GM12878 (cell line): ENCODE measurements around the gene UBXN6. TPM values are rescaled to one million over a fixed set of nuclear protein-coding genes. Genes with fewer than 3 reads are reported as not detected.
A peak's percentile ranks its signal among the peaks of the same experiment; 100 is the strongest.

Source experiments
- ATAC-seq: fragments of 200-7000 bp; cut with Tn5 transposase; 3 replicates; pipeline ENCODE4 v1.9.1; 2020; ENCODE audit warnings: mild to moderate bottlenecking, moderate library complexity
- BruUV-seq: library from RNA; stranded (reverse); fragments of 400-500 nt; replicated peaks from 2 replicates; lab custom pipeline; 2021; lab: Mats Ljungman, UMichigan
- CTCF ChIA-PET: fragments of 300-600 bp; sonication (Branson Sonifier 250); formaldehyde crosslinking; extraction: SDS; loops from one replicate; lab custom pipeline; 2021; ENCODE audit warnings: inconsistent platforms; lab: Yijun Ruan, JAX
- POLR2A ChIA-PET: fragments of 350-600 bp; formaldehyde crosslinking; extraction: SDS; loops from one replicate; lab custom pipeline; 2021; ENCODE audit warnings: inconsistent platforms; lab: Charles Lee
- RAD21 ChIA-PET: fragments of 300-600 bp; sonication (Branson Sonifier 250); formaldehyde crosslinking; loops from one replicate; lab custom pipeline; 2023; ENCODE audit warnings: antibody characterized with exemption; ENCODE audit not compliant: unreplicated experiment; lab: Charles Lee
- SMC1A ChIA-PET: fragments of 300-600 bp; sonication (Branson Sonifier 250); formaldehyde crosslinking; loops from one replicate; lab custom pipeline; 2023; ENCODE audit not compliant: unreplicated experiment, uncharacterized antibody; lab: Charles Lee
- DNase-seq: peaks from one replicate; pipeline ENCODE4 v3.0.0-alpha.2; 2011; ENCODE audit warnings: low read depth, low spot score
- FAIRE-seq: peaks from 3 replicates; lab custom pipeline; 2011; peaks lifted over from hg19 to GRCh38; lab: Jason Lieb, UNC
- H2AFZ ChIP-seq: 2 replicates; pipeline ENCODE4 v1.6.0; 2011; ENCODE audit warnings: low read depth, low read length, control low read depth; ENCODE audit not compliant: control insufficient read depth
- H3K27ac ChIP-seq: 2 replicates; pipeline ENCODE4 v1.5.1; 2011; ENCODE audit warnings: control low read depth; ENCODE audit not compliant: control insufficient read depth, insufficient read depth
- H3K27me3 ChIP-seq, 2 experiments: replicated peaks in 1 of 2; 2 replicates each; pipeline versions ENCODE4 v1.6.0 to v1.6.1; 2011; ENCODE audit warnings: low read length in 1 of 2; ENCODE audit not compliant: control insufficient read depth in 2 of 2, insufficient read depth in 2 of 2
- H3K36me3 ChIP-seq, 2 experiments: 2 replicates each; pipeline ENCODE4 v1.5.1; 2011; ENCODE audit warnings: low read length in 1 of 2; ENCODE audit not compliant: control insufficient read depth in 2 of 2, insufficient read depth in 2 of 2
- H3K4me1 ChIP-seq: 2 replicates; pipeline ENCODE4 v1.6.1; 2011; ENCODE audit warnings: mild to moderate bottlenecking, low read length, moderate library complexity, mixed read lengths; ENCODE audit not compliant: control insufficient read depth, insufficient read depth
- H3K4me2 ChIP-seq: 2 replicates; pipeline ENCODE4 v1.6.0; 2011; ENCODE audit warnings: control low read depth; ENCODE audit not compliant: control insufficient read depth, insufficient read depth
- H3K4me3 ChIP-seq: fragments of 200-600 bp; sonication (generic); 2 replicates; pipeline ENCODE4 v1.5.1; 2016
- H3K79me2 ChIP-seq: 2 replicates; pipeline ENCODE4 v1.6.0; 2011; ENCODE audit warnings: low read length; ENCODE audit not compliant: control insufficient read depth, insufficient read depth
- H3K9ac ChIP-seq: 2 replicates; pipeline ENCODE4 v1.8.0; 2011; ENCODE audit warnings: low read length, control low read depth, mixed read lengths; ENCODE audit not compliant: control insufficient read depth, insufficient read depth
- H3K9me3 ChIP-seq: replicated peaks from 3 replicates; pipeline ENCODE4 v1.5.1; 2011; ENCODE audit warnings: mild to moderate bottlenecking, low read length; ENCODE audit not compliant: control insufficient read depth, insufficient read depth
- H4K20me1 ChIP-seq: 2 replicates; pipeline ENCODE4 v1.6.0; 2011; ENCODE audit not compliant: control insufficient read depth, insufficient read depth
- EGR1 ChIP-seq, 2 experiments: IDR thresholded peaks; 1 replicate in 1 of 2; 2 replicates in 1 of 2; pipeline ENCODE4 v1.6.1; 2011 to 2012; ENCODE audit warnings: low read depth in 2 of 2, low read length in 2 of 2, borderline replicate concordance in 1 of 2, mild to moderate bottlenecking in 1 of 2, moderate library complexity in 1 of 2
- JUND ChIP-seq: IDR thresholded peaks from 2 replicates; pipeline ENCODE4 v1.6.1; 2012; ENCODE audit warnings: low read depth, mild to moderate bottlenecking, low read length, improper control_type of control experiment, moderate library complexity
- NFYB ChIP-seq: IDR thresholded peaks from 2 replicates; pipeline ENCODE4 v1.6.1; 2011; ENCODE audit warnings: low read depth, mild to moderate bottlenecking, low read length, improper control_type of control experiment, moderate library complexity; ENCODE audit not compliant: insufficient read depth
- NR2C2 ChIP-seq: IDR thresholded peaks from 2 replicates; pipeline ENCODE4 v1.6.1; 2011; ENCODE audit warnings: borderline replicate concordance, low read depth; ENCODE audit not compliant: control insufficient read depth, insufficient read length
- PAX8 ChIP-seq: fragments of 450-650 bp; IDR thresholded peaks from 2 replicates; pipeline ENCODE4 v1.6.1; 2017; ENCODE audit warnings: mild to moderate bottlenecking, moderate library complexity
- POLR2A ChIP-seq: IDR thresholded peaks from 2 replicates; pipeline ENCODE4 v1.6.1; 2011; ENCODE audit warnings: low read depth, mild to moderate bottlenecking, low read length
- POLR2AphosphoS5 ChIP-seq: IDR thresholded peaks from 2 replicates; pipeline ENCODE4 v1.6.1; 2011; ENCODE audit warnings: mild to moderate bottlenecking, low read length, inconsistent platforms
- USF2 ChIP-seq: IDR thresholded peaks from 2 replicates; pipeline ENCODE4 v1.6.1; 2011; ENCODE audit warnings: low read depth, low read length, improper control_type of control experiment, borderline replicate concordance
- WGBS: methylation state at CpG from one replicate; pipeline ENCODE4 v1.1.6; 2016; ENCODE audit warnings: low lambda C conversion rate; ENCODE audit not compliant: insufficient replicate concordance, insufficient coverage; ENCODE audit errors: missing lambda C conversion rate; 5-methylcytosine and 5-hydroxymethylcytosine counted together
- in situ Hi-C: fragments of 300-500 bp; cut with MboI; formaldehyde crosslinking; loops from 9 replicates; pipeline ENCODE4 v1.14.3; 2018; ENCODE audit warnings: mixed read lengths
- intact Hi-C: fragments of 100-400 bp; cut with micrococcal nuclease; formaldehyde crosslinking; loops from one replicate; pipeline ENCODE4 v1.14.2; 2022; ENCODE audit not compliant: unreplicated experiment
- polyA plus RNA-seq, 11 experiments: library from polyadenylated mRNA; depleted of rRNA in 4 of 11; unstranded in 6 of 11; stranded (reverse) in 5 of 11; fragments of >200 nt; fragmentation: Nextera tagmentation in 4 of 11; fragmentation: Illumina TruSeq in 1 of 11; extraction: Ambion mirVana in 4 of 11; extraction: Trizol in 1 of 11; gene quantifications; 1 replicate in 1 of 11; 2 replicates in 10 of 11; pipeline versions ENCODE4 v1.2.1 to v1.2.3, GENCODE V29; 2011 to 2016; ENCODE audit warnings: inconsistent platforms in 2 of 11, missing spikeins in 2 of 11, low read depth in 1 of 11
- total RNA-seq, 4 experiments: library from RNA; depleted of rRNA in 3 of 4; stranded (reverse); fragments of >200 nt in 3 of 4; fragmentation: Illumina TruSeq in 1 of 4; extraction: Trizol in 1 of 4; gene quantifications; 2 replicates each; pipeline versions ENCODE4 v1.2.1 to v1.2.3, GENCODE V29; 2013 to 2021

UBXN6 gene
- total and polyA plus RNA-seq, 10 of the 15 experiments (the other 5 are each of a cell fraction or from before 2014, with no cell fraction given), result 0.47 to 50.8 (median 13.0) TPM

- TF ChIP-seq PAX8 (no peak), USF2 (no peak), NFYB (0 out of 2 replicates have a peak, but pooled peaks have one; percentile 77), POLR2AphosphoS5 (no peak), POLR2A (peak; percentile 53), JUND (no peak), EGR1 (IDR thresholded peaks at IDR 0.05; ENCODE audit: borderline replicate concordance in 1 of 2, low read depth in 2 of 2, low read length in 2 of 2) (peak in 1 of 2 experiments; percentile 84; a peak in 2 of 3 replicates), NR2C2 (no peak)
- TF ChIP-seq, all 136 proteins: peak for 3
These were observed 14.8 kb upstream of the UBXN6 start, which contains the start of gene HDGFL2 for GRCh38 chr19:4472174-4472974. Gene HDGFL2 (plus strand): TSS chr19:4472297. CDS start chr19:4472351, 54 bp downstream.

More at GRCh38 chr19:4472174-4472974, 14.8 kb upstream of the UBXN6 start, which contains the start of gene HDGFL2:
- FAIRE-seq (no peak), DNase-seq (no peak), ATAC-seq (no peak; the same call in 2 of the 3 replicates)
- peaks cover 2 to 8% of the 10 kb centered on the region in 2 experiments; a peak in 2 of 4 replicates for H3K36me3 ChIP-seq
- peak within 1 kb of the TSS; percentile 89 for H3K9ac ChIP-seq
- no peaks in the 10 kb centered on the region for H3K9me3 ChIP-seq
- BruUV-seq, result no TSS peak
- H3K4me1 ChIP-seq, result peaks cover 7% of the 10 kb centered on the region
- H3K27ac ChIP-seq, result peak within 1 kb of the TSS; percentile 90
- RAD21 ChIA-PET, result interaction anchor here (1.0 to 1.9 kb wide), 3 partner anchors 70 to 319 kb away, joined by 3 to 10 read pairs (median 6); partner anchors contain the start of genes CHAF1A and FEM1A
- SMC1A ChIA-PET, result interaction anchor here (1.3 to 2.1 kb wide), 2 partner anchors 13 to 16 kb away, joined by 3 to 4 read pairs; no protein-coding TSS in a partner anchor
- intact Hi-C loops, result loop anchor here (5.0 kb wide), 1 partner anchor 250 kb away; the partner anchor contains the start of gene DPP9
- H4K20me1 ChIP-seq, result no peaks in the 10 kb centered on the region
- POLR2A ChIA-PET, result interaction anchor here (1.3 to 1.9 kb wide), 2 partner anchors 10 to 70 kb away, joined by 7 to 9 read pairs; partner anchors contain the start of gene CHAF1A
- peak within 1 kb of the TSS; percentile 95 for H2AFZ ChIP-seq
- CTCF ChIA-PET, result interaction anchor here (0.6 to 1.6 kb wide), 4 partner anchors 12 to 205 kb away, joined by 3 read pairs; no protein-coding TSS in a partner anchor
- peak within 1 kb of the TSS; percentile 99 for H3K4me3 ChIP-seq
- H3K27me3 ChIP-seq, result no peaks in the 10 kb centered on the region
- in situ Hi-C loops, result no loop called here
- H3K79me2 ChIP-seq, result peaks cover 26% of the 10 kb centered on the region
- WGBS, result 0% methylated on average over 33 of the region's 71 CpGs
- peak within 1 kb of the TSS; percentile 93 for H3K4me2 ChIP-seq
